OCI-LY1 (cell line): ENCODE results near the gene ZNF519.

ENCODE experiments used
- CTCF ChIP-seq: fragments of 200-600 bp; sonication (generic), shearing (Covaris generic); IDR thresholded peaks from 2 replicates; pipeline ENCODE4 v1.5.1; 2017; ENCODE audit warnings: mild to moderate bottlenecking, antibody characterized with exemption, low read length, moderate library complexity, mixed read lengths
- EZH2 ChIP-seq: fragments of 200-600 bp; sonication (generic), shearing (Covaris generic); IDR thresholded peaks from 2 replicates; pipeline ENCODE4 v1.8.0; 2017; ENCODE audit warnings: borderline replicate concordance, mixed run types, mild to moderate bottlenecking, antibody characterized with exemption, low read length, moderate library complexity, mixed read lengths

DNA sequence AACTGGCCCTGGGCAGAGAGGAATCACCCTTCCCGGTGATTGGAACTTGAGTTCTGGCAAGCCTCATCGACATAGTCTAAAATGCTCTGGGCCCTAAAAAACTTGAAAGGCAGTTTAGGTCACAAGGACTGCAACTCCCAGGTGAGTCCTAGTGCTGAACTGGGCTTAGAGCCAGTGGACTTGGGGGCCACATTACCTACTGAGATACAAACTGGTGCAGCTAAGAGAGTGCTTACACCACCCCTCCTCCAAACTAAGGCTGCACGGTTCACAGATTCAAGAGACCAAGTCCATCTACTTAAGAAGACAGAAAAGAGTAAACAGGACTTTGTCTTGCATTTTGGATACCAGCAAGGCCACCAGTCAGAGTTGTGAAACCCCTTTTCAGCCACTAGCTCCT is 25.3 kb downstream of the ZNF519 start:
- TF ChIP-seq CTCF, result no peak
- TF ChIP-seq EZH2, result no peak
